ENCODE results near the gene TFPI. TPM values are rescaled to one million over a fixed set of nuclear protein-coding genes. Genes with fewer than 3 reads are reported as not detected.
"Not testable (repeated sequence)": the region's sequence is repeated elsewhere in the genome, so short reads cannot be mapped to it uniquely, and the experiment has no call there.

The TFPI gene
- total RNA-seq, 2 donors from 2014 or later = 8.8 to 23.4 TPM

- intact Hi-C loops (cut with DNase I) = no loop called here
Measured at GRCh38 chr2:187525163-187525900, 28.9 kb downstream of the TFPI start.

GRCh38 chr2:187523325-187523724 lies 30.9 kb downstream of the TFPI start:
- Histone ChIP-seq H3K9me3 (no peaks in the 10 kb centered on the region), H3K4me3 (no peak overlapping the region), H3K9ac (ENCODE audit: low read depth in 2 of 2, low read length in 2 of 2) (no peak overlapping the region), H3K27me3 (no peaks in the 10 kb centered on the region), H3K36me3 (no peaks in the 10 kb centered on the region), H3K4me1 (no peaks in the 10 kb centered on the region), H3K27ac (no peak overlapping the region)
- no peak for DNase-seq
- TF ChIP-seq CTCF (IDR thresholded peaks at IDR 0.05) = no peak
- intact Hi-C loops (cut with DNase I) = no loop called here

More at GRCh38 chr2:187525163-187525900, 28.9 kb downstream of the TFPI start:
- TF ChIP-seq CTCF (IDR thresholded peaks at IDR 0.05) = no peak
- H3K27me3 ChIP-seq = no peaks in the 10 kb centered on the region
- no peak for DNase-seq
- no peak overlapping the region for H3K4me3 ChIP-seq
- H3K9ac ChIP-seq (ENCODE audit: low read depth in 2 of 2, low read length in 2 of 2) = no peak overlapping the region
- no peak overlapping the region for H3K27ac ChIP-seq
- H3K4me1 ChIP-seq = no peaks in the 10 kb centered on the region
- H3K9me3 ChIP-seq = no peaks in the 10 kb centered on the region
- no peaks in the 10 kb centered on the region for H3K36me3 ChIP-seq

- H3K9ac ChIP-seq (ENCODE audit: low read depth in 2 of 2, low read length in 2 of 2) = no peak overlapping the region
- no peaks in the 10 kb centered on the region for H3K9me3 ChIP-seq
- intact Hi-C loops (cut with DNase I) = no loop called here
- no peaks in the 10 kb centered on the region for H3K36me3 ChIP-seq
- no peak overlapping the region for H3K4me3 ChIP-seq
- H3K27ac ChIP-seq = no peak overlapping the region
- no peak for DNase-seq
- no peak for TF ChIP-seq CTCF (IDR thresholded peaks at IDR 0.05)
- no peaks in the 10 kb centered on the region for H3K27me3 ChIP-seq
- no peaks in the 10 kb centered on the region for H3K4me1 ChIP-seq
Measured at GRCh38 chr2:187520121-187520624, 34.1 kb downstream of the TFPI start.

- no peaks in the 10 kb centered on the region for H3K36me3 ChIP-seq
- intact Hi-C loops (cut with DNase I) = no loop called here
Measured at GRCh38 chr2:187519419-187520120, 34.7 kb downstream of the TFPI start.

GRCh38 chr2:187517750-187518361 lies 36.4 kb downstream of the TFPI start:
- H3K9ac ChIP-seq (ENCODE audit: low read depth in 2 of 2, low read length in 2 of 2); H3K4me1 ChIP-seq; H3K27me3 ChIP-seq; intact Hi-C loops (cut with DNase I); H3K36me3 ChIP-seq; H3K9me3 ChIP-seq; H3K4me3 ChIP-seq; DNase-seq; H3K27ac ChIP-seq: not testable (repeated sequence)

More at GRCh38 chr2:187519419-187520120, 34.7 kb downstream of the TFPI start:
- no peak overlapping the region for H3K4me3 ChIP-seq
- H3K27ac ChIP-seq = no peak overlapping the region
- no peak overlapping the region for H3K9ac ChIP-seq (ENCODE audit: low read depth in 2 of 2, low read length in 2 of 2)
- no peaks in the 10 kb centered on the region for H3K4me1 ChIP-seq
- no peak for TF ChIP-seq CTCF (IDR thresholded peaks at IDR 0.05)
- DNase-seq = no peak
- H3K27me3 ChIP-seq = no peaks in the 10 kb centered on the region
- H3K9me3 ChIP-seq = no peaks in the 10 kb centered on the region

GRCh38 chr2:187516630-187517510 lies 37.4 kb downstream of the TFPI start:
- H3K4me1 ChIP-seq; H3K27ac ChIP-seq; H3K4me3 ChIP-seq; DNase-seq; H3K9me3 ChIP-seq; H3K36me3 ChIP-seq; H3K9ac ChIP-seq (ENCODE audit: low read depth in 2 of 2, low read length in 2 of 2); intact Hi-C loops (cut with DNase I); H3K27me3 ChIP-seq: not testable (repeated sequence)
